SK-MEL-5 (cell line): ENCODE data around the gene KLF2. TPM values are rescaled to one million over a fixed set of nuclear protein-coding genes. Genes with fewer than 3 reads are reported as not detected.

Experiments
- DNase-seq: peaks from one replicate; pipeline ENCODE4 v3.0.0-alpha.2; 2016; ENCODE audit warnings: low read depth, low spot score
- in situ Hi-C: cut with HindIII; loops from 2 replicates; pipeline ENCODE4 v1.10.0; 2016; ENCODE audit warnings: low sequenced_read_pairs, high pct_unique_total_duplicates, low pct_unique_long_range_greater_than_20kb
- total RNA-seq: library from RNA; depleted of rRNA; stranded (reverse); fragments of >200 nt; shearing (Covaris generic); gene quantifications from 2 replicates; pipeline ENCODE4 v1.2.3, GENCODE V29; 2014

Gene KLF2
- total RNA-seq, 1 experiment from 2014 or later: 2.5 TPM

- DNase-seq: peak; percentile 34
- in situ Hi-C loops: no loop called here
Measured at GRCh38 chr19:16351133-16351809, 26.6 kb downstream of the KLF2 start.

DNA sequence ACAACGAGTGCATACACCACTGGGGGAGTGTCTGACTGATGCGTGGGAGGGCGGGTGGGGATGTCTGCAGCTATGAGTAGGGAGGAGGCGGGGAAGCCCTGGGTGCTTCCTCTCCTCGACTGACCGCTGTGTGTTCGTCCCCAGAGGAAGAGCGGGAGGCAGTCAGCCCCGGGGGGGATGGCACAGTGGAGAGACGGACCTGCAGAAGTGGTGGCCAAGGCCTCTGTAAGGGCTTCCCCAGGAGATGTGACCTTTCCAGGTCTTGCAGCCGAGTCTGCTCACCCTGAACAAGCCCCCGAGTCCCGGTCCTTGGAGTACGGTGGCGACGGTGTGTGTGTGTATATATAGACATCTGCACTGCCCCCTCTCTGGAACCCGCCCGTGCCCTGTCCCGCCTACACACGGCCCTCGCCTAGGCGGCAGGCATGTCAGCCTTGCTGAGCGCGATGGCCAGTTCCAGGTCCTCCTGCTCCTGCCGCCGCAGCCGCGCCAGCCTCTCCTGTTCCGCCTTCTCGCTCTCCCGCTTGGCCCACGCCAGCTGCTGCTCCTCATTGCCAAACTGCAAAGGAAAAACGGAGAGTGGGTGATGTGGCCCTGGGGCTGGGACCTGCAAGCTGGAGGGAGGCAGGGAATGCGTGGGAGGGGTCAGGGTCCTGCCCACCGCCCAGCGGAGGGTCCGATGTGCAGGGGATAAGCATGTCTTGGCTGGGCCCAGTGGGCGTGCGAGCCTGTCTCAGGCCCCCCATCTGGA lies 30.8 kb downstream of the KLF2 start:
- in situ Hi-C loops: no loop called here
- DNase-seq: no peak

- DNase-seq: no peak
- in situ Hi-C loops: no loop called here
Measured at GRCh38 chr19:16358456-16358855, 33.8 kb downstream of the KLF2 start.

DNA sequence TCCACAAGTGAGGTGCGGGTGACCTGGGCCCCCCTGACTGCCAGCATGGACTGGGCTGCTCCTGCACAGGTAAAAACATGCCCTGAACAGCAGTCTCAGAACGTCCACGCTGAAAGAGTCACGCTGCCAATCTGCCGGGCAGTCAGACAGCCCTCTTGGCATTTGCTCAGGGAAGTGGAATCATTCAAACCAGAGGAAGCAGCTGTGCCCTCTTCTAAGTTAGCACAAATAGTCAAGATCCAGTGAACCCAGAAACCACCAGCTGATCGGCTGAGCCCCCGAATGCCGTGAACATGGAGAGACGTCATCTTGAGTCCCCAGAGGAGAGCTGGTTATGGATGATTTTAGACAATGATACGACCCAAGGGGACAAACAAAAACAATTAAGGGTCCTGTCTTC lies 34.4 kb downstream of the KLF2 start:
- no peak for DNase-seq
- in situ Hi-C loops: no loop called here

GRCh38 chr19:16359964-16360363 lies 35.3 kb downstream of the KLF2 start:
- in situ Hi-C loops: no loop called here
- DNase-seq: no peak

DNA sequence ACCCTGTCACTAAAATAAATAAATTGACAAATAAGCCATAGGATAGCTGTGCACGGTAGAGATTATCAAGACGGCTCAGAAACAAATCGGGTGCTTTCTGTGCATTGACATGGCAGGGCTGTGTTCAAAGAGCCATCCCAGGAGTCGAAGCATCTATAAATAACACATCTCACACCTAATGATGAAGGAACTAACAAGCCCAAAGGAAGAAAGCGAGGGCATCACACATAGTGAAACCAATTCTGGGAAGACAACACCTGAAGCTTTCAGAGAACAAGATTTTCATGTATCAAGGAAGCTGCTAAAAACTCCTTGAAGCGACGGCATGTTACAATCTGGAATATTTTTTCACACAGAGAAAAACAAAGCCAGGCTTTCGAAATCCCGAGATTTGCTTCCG lies 36.1 kb downstream of the KLF2 start:
- in situ Hi-C loops: no loop called here
- DNase-seq: no peak

GRCh38 chr19:16361254-16361653 lies 36.6 kb downstream of the KLF2 start:
- in situ Hi-C loops: no loop called here
- no peak for DNase-seq

GRCh38 chr19:16361926-16362325 lies 37.3 kb downstream of the KLF2 start:
- no peak for DNase-seq
- in situ Hi-C loops: no loop called here

DNA sequence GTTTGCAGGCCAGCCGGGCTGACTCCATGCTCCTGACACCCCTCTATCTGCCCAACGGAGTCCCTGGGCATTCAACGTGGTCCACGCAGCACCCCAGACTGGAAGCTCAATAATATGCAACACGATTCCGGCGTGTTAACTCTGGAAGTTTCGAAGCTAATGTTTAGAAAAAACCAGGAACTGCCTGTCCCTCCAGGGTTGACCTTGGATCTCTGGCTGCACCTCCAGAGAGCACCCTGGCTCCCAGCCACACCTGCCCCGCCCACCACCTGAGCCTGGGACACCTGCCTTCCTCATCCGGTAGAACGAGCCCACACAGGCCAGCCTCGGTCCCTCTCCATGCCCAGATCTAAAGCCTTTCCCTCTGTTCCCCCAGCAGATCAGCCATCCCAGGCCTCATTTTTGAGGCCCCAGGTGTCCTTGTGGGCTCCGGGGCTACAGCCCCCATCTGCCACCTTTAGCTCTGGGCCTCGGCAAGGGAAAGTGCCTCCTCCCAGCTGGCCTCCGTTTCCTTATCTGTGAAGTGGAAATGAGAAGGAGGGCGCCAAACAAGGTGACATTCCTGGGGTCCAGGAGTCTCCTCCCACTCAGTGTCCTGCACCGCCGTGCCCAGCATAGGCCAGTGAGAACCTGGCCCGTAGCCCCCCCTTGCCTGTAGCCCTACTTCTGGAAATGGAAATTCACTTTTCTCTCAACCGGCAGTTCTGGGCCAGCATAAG lies 38.7 kb downstream of the KLF2 start:
- no peak for DNase-seq

DNA sequence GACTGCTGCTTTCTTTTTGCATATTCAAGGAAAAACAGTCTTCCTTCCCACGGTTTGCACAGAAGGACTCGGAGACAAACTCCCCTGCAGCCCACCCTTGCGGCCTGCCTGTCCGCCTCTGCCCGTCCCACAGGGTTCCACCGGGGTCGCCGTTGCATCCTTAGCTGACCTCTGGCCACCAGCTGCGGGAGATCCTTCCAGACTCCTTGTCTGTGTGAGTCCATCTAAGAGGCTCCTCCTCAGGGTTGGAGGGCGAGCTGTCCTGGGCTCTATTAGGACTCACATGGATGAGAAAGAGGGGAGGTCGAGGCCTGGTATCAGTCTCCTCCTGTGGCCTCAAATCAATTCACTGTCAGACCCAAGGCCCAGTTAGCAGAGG lies 39.2 kb downstream of the KLF2 start:
- in situ Hi-C loops: no loop called here
- no peak for DNase-seq

More for the DNA sequence above, 38.7 kb downstream of the KLF2 start:
- in situ Hi-C loops: no loop called here

DNA sequence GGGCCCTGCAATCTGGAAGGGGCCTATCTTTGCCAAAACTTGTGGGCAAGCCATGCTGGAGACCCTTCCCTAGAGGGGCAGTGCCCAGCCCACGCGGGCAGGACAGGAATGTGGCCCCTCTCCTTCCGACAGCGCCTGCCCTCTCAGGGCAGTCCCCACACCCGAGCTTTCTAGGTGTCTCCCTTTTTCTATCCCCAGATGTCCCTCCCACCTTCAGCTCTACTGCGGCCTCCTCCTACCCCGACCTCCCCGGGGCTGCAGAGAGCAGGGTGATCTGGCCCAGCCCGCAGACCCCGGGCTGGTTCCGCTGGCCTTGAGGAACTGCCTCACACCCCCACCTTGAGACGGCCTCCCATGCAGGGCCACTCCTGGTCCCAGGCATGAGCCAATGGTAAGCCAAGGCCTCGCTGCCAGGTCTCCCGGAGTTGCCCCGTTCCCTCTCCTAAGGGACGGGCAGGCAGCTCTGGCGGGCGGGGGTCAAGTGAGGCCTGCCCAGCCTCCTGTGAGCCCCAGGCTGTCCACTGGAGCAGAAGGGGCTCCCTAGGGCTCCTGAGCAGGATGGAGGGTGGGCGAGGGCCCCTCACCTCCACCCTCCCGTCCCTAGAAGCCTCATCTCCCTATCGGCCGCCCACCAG lies 39.7 kb downstream of the KLF2 start:
- no peak for DNase-seq
- in situ Hi-C loops: no loop called here

DNA sequence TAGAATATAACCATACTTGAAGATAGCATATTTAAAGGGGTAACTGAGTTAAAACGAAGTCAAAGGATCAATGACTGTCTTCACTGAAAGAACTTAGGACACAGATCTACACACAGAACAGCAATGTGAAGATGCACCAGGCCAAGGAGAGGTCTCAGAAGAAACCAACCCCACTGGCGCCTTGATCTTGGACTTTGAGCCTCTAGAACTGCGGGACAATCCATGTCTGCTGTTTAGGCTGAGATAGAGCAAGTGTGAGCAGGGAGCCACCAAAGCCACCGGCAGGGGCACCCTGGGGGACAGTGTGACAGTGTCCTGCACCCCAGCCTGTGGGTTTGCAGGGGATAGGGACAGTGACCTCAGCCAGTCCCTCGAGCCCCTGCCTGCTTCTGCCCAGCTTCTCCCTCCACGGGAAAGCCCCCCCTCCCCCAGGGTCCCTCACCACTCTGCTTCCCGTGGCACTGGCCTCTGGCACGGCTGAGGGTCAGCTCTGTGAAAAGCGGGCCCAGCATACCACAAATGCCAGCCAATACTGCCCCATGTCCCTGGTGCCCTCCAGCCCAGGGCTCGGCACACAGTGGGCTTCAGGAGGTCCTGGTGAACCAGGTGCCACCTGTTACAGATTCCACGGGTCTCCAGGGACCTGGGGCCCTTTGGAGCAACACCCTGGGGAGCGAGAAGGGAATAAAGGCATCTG lies 40.8 kb downstream of the KLF2 start:
- DNase-seq: no peak
- in situ Hi-C loops: no loop called here

DNA sequence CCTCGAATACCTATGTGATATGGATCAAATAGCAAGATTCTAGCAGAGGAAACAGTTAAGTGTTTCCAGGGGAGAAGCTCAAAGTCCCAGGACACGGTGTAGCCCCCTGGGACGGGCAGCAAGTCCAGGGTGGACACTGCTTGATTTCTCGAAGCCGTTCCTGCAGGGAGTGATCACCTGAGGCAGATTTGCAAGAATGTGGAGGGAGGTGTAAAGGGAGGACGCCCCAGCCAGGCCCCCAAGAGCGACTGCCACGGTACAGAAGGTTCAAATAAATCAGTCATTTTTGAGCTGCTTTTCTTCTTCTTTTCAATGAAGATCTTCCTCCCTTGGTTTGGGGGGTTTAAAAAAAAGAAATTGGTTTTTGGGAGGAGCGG lies 41.4 kb downstream of the KLF2 start:
- no peak for DNase-seq
- in situ Hi-C loops: no loop called here

GRCh38 chr19:16366433-16367260 lies 42.0 kb downstream of the KLF2 start:
- DNase-seq: no peak
- in situ Hi-C loops: no loop called here

DNA sequence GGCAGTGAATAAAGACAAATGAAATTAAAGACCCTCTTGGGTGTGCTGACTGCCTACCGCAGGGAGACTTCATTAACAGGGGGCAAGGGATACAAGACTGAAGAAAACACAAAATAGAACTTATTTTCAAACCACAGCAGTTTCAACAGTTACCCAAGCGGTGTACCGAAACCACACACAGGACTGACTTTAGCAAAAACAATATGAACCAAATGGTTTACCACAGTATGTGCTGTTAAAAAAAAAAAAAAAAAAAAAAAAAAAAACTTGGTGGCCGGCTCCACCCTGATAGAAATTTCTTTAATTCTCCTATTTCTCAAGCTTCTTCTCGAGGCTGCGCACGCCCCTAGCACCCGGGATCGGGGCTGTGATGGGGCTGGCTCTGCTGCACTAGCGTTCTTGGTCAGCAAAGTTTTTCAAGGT lies 42.6 kb downstream of the KLF2 start:
- DNase-seq: no peak
- in situ Hi-C loops: no loop called here

- no peak for DNase-seq
- in situ Hi-C loops: no loop called here
Measured at GRCh38 chr19:16368385-16369305, 44.0 kb downstream of the KLF2 start.
